Left lung (tissue), 10 donors: Measurements from ENCODE around the gene RBBP4. TPM values are rescaled to one million over a fixed set of nuclear protein-coding genes. Genes with fewer than 3 reads are reported as not detected.

Experiments
- ATAC-seq: fragments of 200-7000 bp; cut with Tn5 transposase; one replicate; pipeline ENCODE4 v1.9.1; 2020; ENCODE audit warnings: moderate library complexity
- DNase-seq, 4 donors: peaks; one replicate each; pipeline ENCODE4 v3.0.0-alpha.2; 2013 to 2020
- H3K27ac ChIP-seq, 2 donors: fragments of 200-600 bp; sonication (generic) in 1 of 2; one replicate each; pipeline versions ENCODE4 v1.5.0 to v1.8.0; 2020 to 2021
- H3K27me3 ChIP-seq, 2 donors: fragments of 200-600 bp; sonication (generic) in 1 of 2; one replicate each; pipeline versions ENCODE4 v1.5.0 to v1.8.0; 2020 to 2021
- H3K36me3 ChIP-seq, 2 donors: fragments of 200-600 bp; sonication (generic) in 1 of 2; one replicate each; pipeline versions ENCODE4 v1.5.0 to v1.8.0; 2020 to 2021
- H3K4me1 ChIP-seq, 2 donors: fragments of 200-600 bp; one replicate each; pipeline ENCODE4 v1.8.0; 2021
- H3K4me3 ChIP-seq, 2 donors: fragments of 200-600 bp; sonication (generic) in 1 of 2; one replicate each; pipeline versions ENCODE4 v1.5.0 to v1.8.0; 2020 to 2021; ENCODE audit warnings: mild to moderate bottlenecking in 1 of 2
- H3K9me3 ChIP-seq, 2 donors: fragments of 200-600 bp; sonication (generic) in 1 of 2; one replicate each; pipeline versions ENCODE4 v1.5.0 to v1.8.0; 2020 to 2021
- intact Hi-C, 2 donors: fragments of 100-400 bp; cut with DNase I; formaldehyde crosslinking; loops; one replicate each; pipeline versions ENCODE4 v1.11.2 to v1.14.2; 2022
- polyA plus RNA-seq, 6 donors: library from polyadenylated mRNA; unstranded; fragments of 120-200 nt; gene quantifications; one replicate each; pipeline ENCODE4 v1.2.1, GENCODE V29; 2013; ENCODE audit not compliant: insufficient read length in 6 of 6
- total RNA-seq, 2 donors: library from RNA; stranded (reverse); fragmentation: NEBNext Ultra II Directional; extraction: Animal tissue kit (Norgen Biotek cat#: 25700); gene quantifications; one replicate each; pipeline ENCODE4 v1.2.1, GENCODE V29; 2021
- TF ChIP-seq, protein P1 (sequence below), 2 donors: fragments of 200-600 bp; sonication (generic) in 1 of 2; IDR thresholded peaks; one replicate each; pipeline versions ENCODE4 v1.5.0 to v1.8.0; 2021; ENCODE audit warnings: antibody characterized with exemption in 2 of 2
- donor health status: DM: no; HTN: yes; CAD: no.
- donor health status: DM: no; HTN: no; CAD: no.

The RBBP4 gene
- total and polyA plus RNA-seq, 8 donors, result 166 to 333 (median 292) TPM

DNA sequence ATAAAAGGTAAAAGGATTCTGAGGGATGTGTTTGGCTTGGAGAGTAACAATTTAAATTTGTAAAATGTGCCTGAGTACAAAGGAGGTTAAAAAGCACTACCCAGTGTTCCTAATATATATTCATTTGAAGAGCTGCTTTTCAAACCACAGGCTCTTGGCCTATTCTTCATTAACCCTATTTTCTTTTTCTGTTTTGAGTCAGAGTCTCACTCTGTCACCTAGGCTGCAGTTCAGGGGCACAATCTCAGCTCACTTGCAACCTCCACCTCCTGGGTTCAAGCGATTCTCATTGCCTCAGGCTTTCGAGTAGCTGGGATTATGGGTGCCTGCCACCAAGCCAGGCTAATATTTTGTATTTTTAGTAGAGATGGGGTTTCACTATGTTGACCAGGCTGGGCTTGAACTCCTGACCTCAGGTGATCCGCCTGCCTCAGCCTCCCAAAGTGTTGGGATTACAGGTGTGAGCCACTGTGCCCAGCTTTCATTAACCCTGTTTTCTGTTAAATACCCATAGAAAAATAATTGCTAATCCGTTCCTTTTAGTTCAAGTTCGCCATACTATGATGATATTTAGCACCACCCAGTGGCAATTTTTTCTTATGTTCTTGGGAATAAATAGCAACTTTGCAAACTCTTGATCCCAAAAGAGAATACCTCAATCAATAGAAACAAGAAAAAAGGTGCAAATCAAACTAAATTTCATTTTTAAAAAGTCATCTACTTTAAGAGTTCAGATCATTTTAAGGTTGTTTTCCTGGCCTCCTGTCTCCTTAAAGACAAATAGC is 31.1 kb upstream of the RBBP4 start:
- peaks cover 0 to 26% of the 10 kb centered on the region in 2 donors for H3K36me3 ChIP-seq
- H3K4me1 ChIP-seq, result peaks cover 0 to 4% of the 10 kb centered on the region in 2 donors
- no peak overlapping the region for H3K27ac ChIP-seq
- H3K9me3 ChIP-seq, result no peaks in the 10 kb centered on the region
- no peaks in the 10 kb centered on the region for H3K27me3 ChIP-seq
- H3K4me3 ChIP-seq, result no peak overlapping the region
- TF ChIP-seq, protein P1, sequence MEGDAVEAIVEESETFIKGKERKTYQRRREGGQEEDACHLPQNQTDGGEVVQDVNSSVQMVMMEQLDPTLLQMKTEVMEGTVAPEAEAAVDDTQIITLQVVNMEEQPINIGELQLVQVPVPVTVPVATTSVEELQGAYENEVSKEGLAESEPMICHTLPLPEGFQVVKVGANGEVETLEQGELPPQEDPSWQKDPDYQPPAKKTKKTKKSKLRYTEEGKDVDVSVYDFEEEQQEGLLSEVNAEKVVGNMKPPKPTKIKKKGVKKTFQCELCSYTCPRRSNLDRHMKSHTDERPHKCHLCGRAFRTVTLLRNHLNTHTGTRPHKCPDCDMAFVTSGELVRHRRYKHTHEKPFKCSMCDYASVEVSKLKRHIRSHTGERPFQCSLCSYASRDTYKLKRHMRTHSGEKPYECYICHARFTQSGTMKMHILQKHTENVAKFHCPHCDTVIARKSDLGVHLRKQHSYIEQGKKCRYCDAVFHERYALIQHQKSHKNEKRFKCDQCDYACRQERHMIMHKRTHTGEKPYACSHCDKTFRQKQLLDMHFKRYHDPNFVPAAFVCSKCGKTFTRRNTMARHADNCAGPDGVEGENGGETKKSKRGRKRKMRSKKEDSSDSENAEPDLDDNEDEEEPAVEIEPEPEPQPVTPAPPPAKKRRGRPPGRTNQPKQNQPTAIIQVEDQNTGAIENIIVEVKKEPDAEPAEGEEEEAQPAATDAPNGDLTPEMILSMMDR (IDR thresholded peaks at IDR 0.05), result no peak
- ATAC-seq (no peak), DNase-seq (peak in 2 of 4 donors; percentile 6 to 28)
- intact Hi-C loops, result no loop called here

DNA sequence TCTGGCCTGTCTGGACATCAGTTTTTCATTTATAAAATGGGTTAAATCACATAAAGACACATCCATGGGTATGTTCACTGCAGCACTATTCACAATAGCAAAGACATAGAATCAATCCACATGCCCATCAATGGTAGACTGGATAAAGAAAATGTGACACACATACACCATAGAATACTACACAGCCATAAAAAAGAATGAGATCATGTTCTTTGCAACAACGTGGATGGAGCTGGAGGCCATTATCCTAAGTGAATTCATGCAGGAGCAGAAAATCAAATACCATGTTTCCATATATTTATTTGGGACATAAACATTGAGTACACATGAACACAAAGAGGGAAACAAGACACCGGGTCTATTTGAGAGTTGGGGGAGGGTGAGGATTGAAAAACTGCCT is 28.8 kb upstream of the RBBP4 start:
- H3K27ac ChIP-seq, result no peak overlapping the region
- no peak for DNase-seq
- no peaks in the 10 kb centered on the region for H3K9me3 ChIP-seq
- TF ChIP-seq, protein P1 (IDR thresholded peaks at IDR 0.05), result no peak
- no peak for ATAC-seq
- no peak overlapping the region for H3K4me3 ChIP-seq
- H3K36me3 ChIP-seq, result peaks cover 0 to 47% of the 10 kb centered on the region in 2 donors
- peaks cover 0 to 4% of the 10 kb centered on the region in 2 donors for H3K4me1 ChIP-seq
- intact Hi-C loops, result no loop called here
- no peaks in the 10 kb centered on the region for H3K27me3 ChIP-seq

DNA sequence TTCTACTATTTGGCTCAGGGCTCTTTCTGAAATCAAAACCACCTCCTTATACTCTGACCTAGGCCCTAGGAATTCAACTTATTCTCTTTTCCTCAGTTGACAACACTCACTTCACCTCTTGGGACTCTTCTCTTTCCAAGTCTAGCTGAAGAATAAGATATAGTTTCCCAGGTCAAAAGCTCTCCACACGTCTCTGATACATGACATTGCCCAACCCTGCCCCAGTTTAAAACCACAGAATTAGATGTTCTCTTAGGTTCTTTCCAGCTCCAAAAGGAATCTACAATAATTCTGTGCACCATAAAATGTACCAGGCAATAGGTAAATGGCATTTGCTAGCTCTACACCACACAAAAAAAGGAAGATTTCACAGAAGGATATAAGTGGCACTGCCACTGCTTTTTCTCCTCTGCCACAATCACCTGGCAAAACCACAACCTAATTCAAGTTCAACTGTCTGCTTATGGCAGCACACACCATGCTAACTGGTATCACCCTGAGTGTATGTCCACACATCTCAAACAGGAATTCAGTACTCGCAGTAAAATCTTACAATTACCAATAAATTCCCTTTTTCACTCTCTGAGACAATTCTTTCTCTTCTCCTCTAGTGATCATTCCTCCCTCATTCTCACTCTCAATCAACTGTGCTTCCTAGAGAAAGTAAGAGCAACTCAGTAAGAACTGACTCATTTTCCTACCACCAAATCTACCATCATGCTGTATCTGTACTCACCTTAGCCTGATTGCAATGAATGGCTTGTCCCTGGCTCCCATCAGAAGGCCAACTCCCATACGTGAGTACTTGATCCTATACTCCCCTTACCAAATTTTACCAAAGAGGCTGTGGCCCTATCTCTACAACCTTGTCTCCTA is 28.0 kb upstream of the RBBP4 start:
- no peak overlapping the region for H3K4me3 ChIP-seq
- TF ChIP-seq, protein P1 (IDR thresholded peaks at IDR 0.05), result no peak
- DNase-seq, result no peak
- no peaks in the 10 kb centered on the region for H3K27me3 ChIP-seq
- H3K36me3 ChIP-seq, result peaks cover 0 to 56% of the 10 kb centered on the region in 2 donors
- intact Hi-C loops, result no loop called here
- H3K9me3 ChIP-seq, result no peaks in the 10 kb centered on the region
- H3K4me1 ChIP-seq, result peaks cover 0 to 4% of the 10 kb centered on the region in 2 donors
- ATAC-seq, result no peak
- no peak overlapping the region for H3K27ac ChIP-seq

DNA sequence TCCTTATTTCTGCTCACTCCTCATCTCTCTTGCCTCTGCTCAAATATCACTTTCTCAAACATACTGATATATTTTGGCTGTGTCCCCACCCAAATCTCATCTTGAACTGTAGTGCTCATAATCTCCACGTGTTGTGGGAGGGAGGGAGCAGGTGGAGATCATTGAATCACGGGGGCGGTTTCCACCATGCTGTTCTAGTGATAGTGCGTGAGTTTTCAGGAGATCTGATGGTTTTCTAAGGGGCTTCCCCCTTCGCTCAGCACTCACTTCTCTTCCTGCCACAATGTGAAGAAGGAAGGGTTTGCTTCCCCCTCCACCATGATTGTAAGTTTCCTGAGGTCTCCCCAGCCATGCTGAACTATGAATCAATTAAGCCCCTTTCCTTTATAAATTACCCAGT is 27.2 kb upstream of the RBBP4 start:
- H3K4me1 ChIP-seq, result peaks cover 0 to 4% of the 10 kb centered on the region in 2 donors
- intact Hi-C loops, result no loop called here
- TF ChIP-seq, protein P1 (IDR thresholded peaks at IDR 0.05), result no peak
- H3K36me3 ChIP-seq, result peaks cover 0 to 58% of the 10 kb centered on the region in 2 donors
- DNase-seq (no peak), ATAC-seq (no peak)
- no peak overlapping the region for H3K27ac ChIP-seq
- no peaks in the 10 kb centered on the region for H3K9me3 ChIP-seq
- H3K4me3 ChIP-seq, result no peak overlapping the region
- no peaks in the 10 kb centered on the region for H3K27me3 ChIP-seq

DNA sequence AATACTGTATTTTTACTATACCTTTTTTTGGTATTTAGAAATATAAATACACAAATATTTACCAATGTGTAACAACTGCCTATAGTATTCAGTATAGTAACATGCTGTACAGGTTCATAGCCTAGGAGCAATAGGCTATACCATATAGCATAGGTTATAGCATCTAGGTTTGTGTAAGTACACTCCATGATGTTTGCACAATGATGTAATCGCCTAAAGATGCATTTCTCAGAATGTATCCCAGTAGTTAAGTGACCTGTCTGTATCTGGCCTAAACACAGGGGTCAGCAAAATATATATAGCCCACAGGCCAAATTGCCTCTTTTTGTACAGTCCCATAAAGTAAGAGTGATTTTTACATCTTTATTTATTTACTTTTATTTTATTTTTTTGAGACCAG is 24.8 kb upstream of the RBBP4 start:
- intact Hi-C loops, result no loop called here
- no peaks in the 10 kb centered on the region for H3K9me3 ChIP-seq
- peaks cover 0 to 63% of the 10 kb centered on the region in 2 donors for H3K36me3 ChIP-seq

More for the DNA sequence above, 24.8 kb upstream of the RBBP4 start:
- Histone ChIP-seq H3K27ac (no peak overlapping the region), H3K4me1 (peaks cover 0 to 4% of the 10 kb centered on the region in 2 donors), H3K27me3 (no peaks in the 10 kb centered on the region), H3K4me3 (no peak overlapping the region)
- TF ChIP-seq, protein P1 (IDR thresholded peaks at IDR 0.05), result no peak
- no peak for DNase-seq
- ATAC-seq, result no peak
